ENCODE results near the gene PGLYRP1. TPM values are rescaled to one million over a fixed set of nuclear protein-coding genes. Genes with fewer than 3 reads are reported as not detected.

The PGLYRP1 gene
- polyA plus RNA-seq, 1 of the 3 experiments (the other 2 are of a cell fraction) = not detected

GRCh38 chr19:46031781-46032596 is 9.1 kb upstream of the PGLYRP1 start (continued):
- TF ChIP-seq IRF3 (IDR thresholded peaks at IDR 0.05; ENCODE audit: low read depth, low read length) (no peak), TCF12 (IDR thresholded peaks at IDR 0.05) (no peak)

GRCh38 chr19:46030812-46031550 is 8.1 kb upstream of the PGLYRP1 start:
- Histone ChIP-seq H3K79me2 (ENCODE audit: insufficient read depth) (no peaks in the 10 kb centered on the region), H3K4me1 (ENCODE audit: control insufficient read depth in 1 of 2, insufficient read depth in 2 of 2, low read depth in 1 of 2, low read length in 1 of 2) (no peaks in the 10 kb centered on the region), H2AFZ (ENCODE audit: low read depth) (no peak overlapping the region), H3F3A (replicated peaks; ENCODE audit: insufficient read depth) (no peaks in the 10 kb centered on the region), H3K4me3 (ENCODE audit: low read depth in 2 of 2, low read length in 1 of 2) (no peak overlapping the region), H3K9me2 (no peaks in the 10 kb centered on the region), H3K4me2 (no peak overlapping the region), H3K9me3 (no peaks in the 10 kb centered on the region), H3K27me3 (ENCODE audit: insufficient read depth) (peaks cover 12% of the 10 kb centered on the region; the same call in 1 of the 2 replicates), H3K36me3 (replicated peaks in 1 of 2; ENCODE audit: control insufficient read depth in 1 of 2, insufficient read depth in 2 of 2, low read length in 1 of 2) (no peaks in the 10 kb centered on the region), H4K20me1 (ENCODE audit: insufficient read depth) (no peaks in the 10 kb centered on the region), H3K9ac (no peak overlapping the region), H3K27ac (ENCODE audit: low read depth in 2 of 2, low read length in 1 of 2) (no peak overlapping the region)
- CTCF ChIA-PET = interaction anchor here (1.1 to 3.7 kb wide), 2 partner anchors 14 to 47 kb away, joined by 3 to 22 read pairs; no protein-coding TSS in a partner anchor
- DNase-seq = no peak
- no peak for TF ChIP-seq MXI1 (IDR thresholded peaks at IDR 0.05; ENCODE audit: low read depth, low read length)
- no peak for TF ChIP-seq FOSL2 (IDR thresholded peaks at IDR 0.05; ENCODE audit: borderline replicate concordance, low read depth)
- TF ChIP-seq TCF12 (IDR thresholded peaks at IDR 0.05) = no peak
- TF ChIP-seq REST (IDR thresholded peaks at IDR 0.05; ENCODE audit: low read depth, low read length) = no peak
- TF ChIP-seq USF1 (IDR thresholded peaks at IDR 0.05; ENCODE audit: borderline replicate concordance, low read depth) = no peak
- TF ChIP-seq NRF1 (IDR thresholded peaks at IDR 0.05; ENCODE audit: low read depth, low read length) = no peak
- no peak for TF ChIP-seq PBX3 (IDR thresholded peaks at IDR 0.05)
- TF ChIP-seq RXRA (IDR thresholded peaks at IDR 0.05; ENCODE audit: borderline replicate concordance, low read depth) = no peak
- TF ChIP-seq MAX (IDR thresholded peaks at IDR 0.05; ENCODE audit: low read depth) = no peak
- no peak for TF ChIP-seq GATA2 (CRISPR knock-in tag; IDR thresholded peaks at IDR 0.05)
- POLR2A ChIA-PET = no interaction called here
- 78% methylated on average over 10 of the region's 12 CpGs for WGBS (ENCODE audit: low lambda C conversion rate)
